Measurements from ENCODE around the gene AFDN.

GRCh38 chr6:167817016-167817415, 9.7 kb upstream of the AFDN start:
- TF ChIP-seq, protein P1, sequence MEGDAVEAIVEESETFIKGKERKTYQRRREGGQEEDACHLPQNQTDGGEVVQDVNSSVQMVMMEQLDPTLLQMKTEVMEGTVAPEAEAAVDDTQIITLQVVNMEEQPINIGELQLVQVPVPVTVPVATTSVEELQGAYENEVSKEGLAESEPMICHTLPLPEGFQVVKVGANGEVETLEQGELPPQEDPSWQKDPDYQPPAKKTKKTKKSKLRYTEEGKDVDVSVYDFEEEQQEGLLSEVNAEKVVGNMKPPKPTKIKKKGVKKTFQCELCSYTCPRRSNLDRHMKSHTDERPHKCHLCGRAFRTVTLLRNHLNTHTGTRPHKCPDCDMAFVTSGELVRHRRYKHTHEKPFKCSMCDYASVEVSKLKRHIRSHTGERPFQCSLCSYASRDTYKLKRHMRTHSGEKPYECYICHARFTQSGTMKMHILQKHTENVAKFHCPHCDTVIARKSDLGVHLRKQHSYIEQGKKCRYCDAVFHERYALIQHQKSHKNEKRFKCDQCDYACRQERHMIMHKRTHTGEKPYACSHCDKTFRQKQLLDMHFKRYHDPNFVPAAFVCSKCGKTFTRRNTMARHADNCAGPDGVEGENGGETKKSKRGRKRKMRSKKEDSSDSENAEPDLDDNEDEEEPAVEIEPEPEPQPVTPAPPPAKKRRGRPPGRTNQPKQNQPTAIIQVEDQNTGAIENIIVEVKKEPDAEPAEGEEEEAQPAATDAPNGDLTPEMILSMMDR (IDR thresholded peaks at IDR 0.05), result no peak
- TF ChIP-seq POLR2AphosphoS5 (IDR thresholded peaks at IDR 0.05), result no peak
